Ovary (tissue), 9 donors: ENCODE data around the gene ANTXRL. TPM values are rescaled to one million over a fixed set of nuclear protein-coding genes. Genes with fewer than 3 reads are reported as not detected.
"Not testable (repeated sequence)": the region's sequence is repeated elsewhere in the genome, so short reads cannot be mapped to it uniquely, and the experiment has no call there.

Experiments
- DNase-seq, 5 donors: peaks; one replicate each; pipeline ENCODE4 v3.0.0-alpha.2; 2019 to 2020
- H3K27ac ChIP-seq, 2 donors: fragments of 200-600 bp; one replicate each; pipeline versions ENCODE4 v1.5.1 to v1.8.0; 2019 to 2022
- H3K27me3 ChIP-seq: fragments of 200-600 bp; one replicate; pipeline ENCODE4 v1.8.0; 2022
- H3K36me3 ChIP-seq: fragments of 200-600 bp; sonication (generic); one replicate; pipeline ENCODE4 v1.5.1; 2019
- H3K4me1 ChIP-seq: one replicate; pipeline ENCODE4 v1.8.1; 2013; ENCODE audit warnings: mild to moderate bottlenecking, moderate library complexity; ENCODE audit not compliant: insufficient read depth
- H3K4me3 ChIP-seq: fragments of 200-600 bp; sonication (generic); one replicate; pipeline ENCODE4 v1.5.1; 2017
- H3K9me3 ChIP-seq, 2 donors: fragments of 200-600 bp in 1 of 2; sonication (generic) in 1 of 2; one replicate each; pipeline versions ENCODE4 v1.5.1 to v1.8.1; 2013 to 2019; ENCODE audit warnings: mild to moderate bottlenecking in 1 of 2, moderate library complexity in 1 of 2
- EP300 ChIP-seq: sonication (generic); formaldehyde crosslinking; IDR thresholded peaks from one replicate; pipeline ENCODE4 v1.6.1; 2017; ENCODE audit warnings: antibody characterized with exemption
- POLR2A ChIP-seq: fragments of 450-650 bp; IDR thresholded peaks from one replicate; pipeline ENCODE4 v1.6.1; 2017; ENCODE audit warnings: antibody characterized with exemption, mild to moderate bottlenecking, moderate library complexity
- WGBS, 3 donors: extraction: QIAGEN DNeasy Blood & Tissue Kit in 1 of 3; methylation state at CpG; one replicate each; pipeline versions ENCODE4 v1.1.5 to v1.1.7; 2013 to 2017; 5-methylcytosine and 5-hydroxymethylcytosine counted together
- intact Hi-C, 4 donors: fragments of 100-400 bp; cut with DNase I; formaldehyde crosslinking; loops; one replicate each; pipeline versions ENCODE4 v1.11.0 to v1.15.1; 2022 to 2023
- polyA plus RNA-seq, 2 donors: library from polyadenylated mRNA; stranded (reverse); fragments of 200-250 nt in 1 of 2; fragments of 350-450 nt in 1 of 2; fragmentation: Illumina TruSeq in 1 of 2; extraction: RNeasy Lipid Tissue Mini Kit (QIAGEN cat#74804) in 1 of 2; gene quantifications; one replicate each; pipeline ENCODE4 v1.2.3, GENCODE V29; 2013 to 2014
- total RNA-seq, 7 donors: library from RNA; depleted of rRNA in 2 of 7; stranded (reverse); fragments of >200 nt in 2 of 7; fragmentation: NEBNext Ultra II Directional in 3 of 7; extraction: Animal tissue kit (Norgen Biotek cat#: 25700) in 3 of 7; gene quantifications; one replicate each; pipeline versions ENCODE4 v1.1.0 to v1.2.4, GENCODE V29; 2016 to 2023
- TF ChIP-seq, protein P1 (sequence below), 3 donors: fragments of 450-650 bp in 2 of 3; fragments of 200-600 bp in 1 of 3; IDR thresholded peaks; one replicate each; pipeline versions ENCODE4 v1.5.1 to v1.8.0; 2016 to 2022; ENCODE audit warnings: antibody characterized with exemption in 3 of 3, mild to moderate bottlenecking in 1 of 3
- donor health status: DM: no; HTN: no; CAD: no; lungs with moderate emphysema.
- donor health status: DM: no; HTN: no; CAD: no.
- donor health status: Bipolar disorder and iron deficiency.
- donor health status: DM: yes; HTN: yes; CAD: no.
- donor health status: DM: no; HTN: no; CAD: no.
- donor health status: DM: yes; HTN: yes; CAD: no.

ANTXRL gene
- total and polyA plus RNA-seq, 9 donors = 0.51 TPM; not detected in 8

DNA sequence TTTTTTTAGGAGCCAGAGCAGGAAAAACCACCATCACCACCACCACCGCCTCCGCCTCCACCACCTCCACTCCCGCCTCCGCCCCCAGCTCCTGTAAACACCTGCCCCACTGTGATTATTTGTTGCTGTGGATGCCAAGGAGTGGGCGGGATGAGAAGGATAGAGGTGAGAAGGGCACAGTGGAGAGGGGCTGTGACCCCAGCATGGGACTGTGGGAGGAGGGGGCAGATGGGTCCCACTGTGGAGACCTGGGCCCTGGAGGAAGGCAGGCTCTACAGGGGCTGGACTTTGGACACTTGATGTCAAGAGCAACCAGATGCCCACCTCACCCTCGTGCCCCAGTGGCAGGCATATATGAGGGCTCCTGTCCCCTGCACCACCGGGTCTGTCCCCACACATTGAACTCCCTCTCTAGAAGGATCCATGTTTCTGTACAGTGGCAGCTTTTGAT, 24.7 kb downstream of the ANTXRL start:
- H3K4me1 ChIP-seq = no peaks in the 10 kb centered on the region
- no peaks in the 10 kb centered on the region for H3K36me3 ChIP-seq
- H3K27me3 ChIP-seq = no peaks in the 10 kb centered on the region
- no peaks in the 10 kb centered on the region for H3K9me3 ChIP-seq
- TF ChIP-seq, protein P1, sequence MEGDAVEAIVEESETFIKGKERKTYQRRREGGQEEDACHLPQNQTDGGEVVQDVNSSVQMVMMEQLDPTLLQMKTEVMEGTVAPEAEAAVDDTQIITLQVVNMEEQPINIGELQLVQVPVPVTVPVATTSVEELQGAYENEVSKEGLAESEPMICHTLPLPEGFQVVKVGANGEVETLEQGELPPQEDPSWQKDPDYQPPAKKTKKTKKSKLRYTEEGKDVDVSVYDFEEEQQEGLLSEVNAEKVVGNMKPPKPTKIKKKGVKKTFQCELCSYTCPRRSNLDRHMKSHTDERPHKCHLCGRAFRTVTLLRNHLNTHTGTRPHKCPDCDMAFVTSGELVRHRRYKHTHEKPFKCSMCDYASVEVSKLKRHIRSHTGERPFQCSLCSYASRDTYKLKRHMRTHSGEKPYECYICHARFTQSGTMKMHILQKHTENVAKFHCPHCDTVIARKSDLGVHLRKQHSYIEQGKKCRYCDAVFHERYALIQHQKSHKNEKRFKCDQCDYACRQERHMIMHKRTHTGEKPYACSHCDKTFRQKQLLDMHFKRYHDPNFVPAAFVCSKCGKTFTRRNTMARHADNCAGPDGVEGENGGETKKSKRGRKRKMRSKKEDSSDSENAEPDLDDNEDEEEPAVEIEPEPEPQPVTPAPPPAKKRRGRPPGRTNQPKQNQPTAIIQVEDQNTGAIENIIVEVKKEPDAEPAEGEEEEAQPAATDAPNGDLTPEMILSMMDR (IDR thresholded peaks at IDR 0.05) = no peak
- TF ChIP-seq POLR2A (no peak), EP300 (no peak)
- WGBS, 3 donors = 83 to 91% (median 91%) methylated on average over 7 of the region's 7 CpGs
- H3K27ac ChIP-seq = no peak overlapping the region
- DNase-seq = no peak
- intact Hi-C loops = no loop called here
- no peak overlapping the region for H3K4me3 ChIP-seq

DNA sequence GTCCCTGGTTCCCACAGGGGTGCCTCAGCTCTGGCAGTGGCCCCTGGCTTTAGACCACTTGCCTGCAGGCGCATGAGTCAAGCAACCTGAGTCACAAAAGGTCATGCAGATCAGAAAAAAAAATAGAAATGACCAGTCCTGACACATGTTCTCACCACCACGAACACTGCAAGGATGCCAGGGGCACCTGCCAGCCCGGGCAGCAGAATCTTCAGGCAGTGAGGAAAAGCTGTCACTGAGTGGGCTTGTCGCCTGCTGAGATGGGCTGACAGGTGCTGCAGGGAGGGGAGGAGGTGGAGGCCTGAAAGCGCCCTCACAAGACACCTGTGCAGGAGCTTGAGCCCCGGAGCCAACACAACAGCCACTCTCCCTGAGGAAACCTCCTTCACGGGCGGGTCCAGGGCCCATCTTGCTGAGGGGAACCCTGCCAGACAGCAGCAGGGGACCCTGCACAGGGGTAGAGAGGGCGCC, 25.2 kb downstream of the ANTXRL start:
- H3K27me3 ChIP-seq, H3K27ac ChIP-seq, H3K4me3 ChIP-seq, intact Hi-C loops, DNase-seq, H3K36me3 ChIP-seq, H3K4me1 ChIP-seq, H3K9me3 ChIP-seq: not testable (repeated sequence)
- 89 to 91% (median 90%) methylated on average over 6 to 9 of the region's 9 CpGs for WGBS, 3 donors

DNA sequence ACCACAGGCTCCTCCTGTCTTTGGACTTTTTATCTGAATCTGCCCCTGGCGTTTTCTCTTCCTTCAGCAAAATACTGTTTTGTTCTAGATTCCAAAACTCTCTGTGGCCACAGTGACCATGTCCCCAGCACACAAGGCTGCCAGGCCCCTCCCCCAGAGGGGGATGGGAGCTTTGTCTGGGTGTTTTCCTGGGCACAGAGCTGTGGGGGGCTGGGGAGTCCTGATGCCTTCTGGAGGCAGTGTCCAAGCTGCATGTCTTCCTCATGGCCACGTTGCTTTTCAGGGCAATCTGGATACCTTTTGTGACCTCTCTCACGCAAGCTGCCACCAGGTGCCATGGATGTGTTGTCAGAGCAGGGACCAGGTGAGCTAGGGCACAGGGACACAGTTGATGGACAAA, 26.2 kb downstream of the ANTXRL start:
- no peaks in the 10 kb centered on the region for H3K4me1 ChIP-seq
- no peak for DNase-seq
- no peaks in the 10 kb centered on the region for H3K9me3 ChIP-seq
- no peaks in the 10 kb centered on the region for H3K27me3 ChIP-seq
- intact Hi-C loops = no loop called here
- no peaks in the 10 kb centered on the region for H3K36me3 ChIP-seq
- 66 to 75% (median 67%) methylated on average over 3 of the region's 3 CpGs for WGBS, 3 donors
- TF ChIP-seq, protein P1 (IDR thresholded peaks at IDR 0.05) = no peak
- TF ChIP-seq EP300 = no peak
- no peak for TF ChIP-seq POLR2A
- H3K27ac ChIP-seq = no peak overlapping the region
- no peak overlapping the region for H3K4me3 ChIP-seq

DNA sequence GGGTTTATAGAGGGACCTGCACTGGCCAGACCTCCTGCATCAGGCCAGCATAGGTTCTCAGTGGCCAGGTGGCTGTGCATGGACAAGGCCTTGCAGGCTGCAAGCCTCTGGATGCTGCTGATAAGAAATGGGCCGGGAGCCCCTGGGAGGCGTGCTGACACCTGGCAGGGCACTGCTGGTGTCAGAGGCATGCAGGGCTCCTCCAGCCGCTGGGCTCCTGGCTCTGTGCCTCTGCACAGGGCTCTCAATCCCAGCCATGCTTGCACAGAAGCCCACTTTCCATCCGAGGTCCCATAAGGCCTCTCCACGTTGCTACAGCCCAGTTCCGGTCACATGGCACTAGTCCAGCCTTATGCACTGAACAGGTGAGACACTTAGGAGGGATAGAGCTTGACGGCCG, 27.3 kb downstream of the ANTXRL start:
- no peak for TF ChIP-seq EP300
- no peak for TF ChIP-seq POLR2A
- TF ChIP-seq, protein P1 (IDR thresholded peaks at IDR 0.05) = no peak
- H3K9me3 ChIP-seq = no peaks in the 10 kb centered on the region
- H3K4me3 ChIP-seq = no peak overlapping the region
- DNase-seq = peak in 1 of 5 donors; percentile 18
- intact Hi-C loops = no loop called here
- no peaks in the 10 kb centered on the region for H3K36me3 ChIP-seq
- no peak overlapping the region for H3K27ac ChIP-seq
- H3K27me3 ChIP-seq = no peaks in the 10 kb centered on the region
- 77 to 81% (median 81%) methylated on average over 8 of the region's 8 CpGs for WGBS, 3 donors
- H3K4me1 ChIP-seq = no peaks in the 10 kb centered on the region

DNA sequence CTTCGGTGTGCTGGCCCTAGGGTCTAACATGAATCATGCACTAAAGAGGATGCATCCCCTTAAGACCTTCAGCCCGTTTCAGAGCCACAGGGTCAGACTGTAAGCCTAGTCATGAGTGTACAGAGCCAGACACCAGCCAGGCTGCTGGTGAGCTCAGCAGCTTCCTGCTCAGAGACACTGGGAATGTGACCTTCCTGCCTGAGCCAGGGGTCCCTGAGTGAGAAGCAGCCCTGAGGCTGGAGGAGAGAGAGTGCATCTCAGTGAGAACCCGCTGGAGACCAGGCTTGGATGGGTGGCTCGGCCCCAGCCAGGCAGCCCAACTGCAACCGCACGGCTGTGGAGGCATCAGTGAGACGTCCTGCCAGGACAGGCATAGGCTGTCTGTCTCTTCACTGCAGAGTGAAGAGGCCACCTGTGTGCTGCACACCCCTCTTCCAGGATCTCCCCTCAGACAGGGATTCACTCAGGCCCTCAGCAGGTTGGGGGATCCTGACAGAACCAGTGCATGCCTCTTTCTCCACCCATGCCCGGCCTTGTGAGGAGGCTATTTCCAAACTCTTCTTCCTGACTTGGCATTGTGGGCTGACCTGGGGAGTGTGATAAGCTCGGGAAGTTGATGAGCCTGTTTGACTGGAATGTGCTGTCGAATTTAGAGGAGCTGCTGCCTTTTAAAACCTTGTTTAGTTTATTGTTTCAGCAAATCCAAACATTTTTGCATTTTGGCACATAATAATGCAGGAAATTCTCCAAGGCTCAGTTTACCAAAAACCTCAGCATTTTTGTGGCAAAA, 28.5 kb downstream of the ANTXRL start:
- DNase-seq, H3K9me3 ChIP-seq, H3K36me3 ChIP-seq, H3K4me3 ChIP-seq, H3K27ac ChIP-seq, H3K4me1 ChIP-seq, intact Hi-C loops, H3K27me3 ChIP-seq: not testable (repeated sequence)
- 55 to 66% (median 59%) methylated on average over 10 of the region's 10 CpGs for WGBS, 3 donors
